MM.1S (cell line): ENCODE data around the gene BABAM1.

Source experiments
- EZH2phosphoT487 ChIP-seq: fragments of 300-600 bp; sonication (generic); IDR thresholded peaks from 2 replicates; pipeline ENCODE4 v1.6.1; 2018; ENCODE audit warnings: antibody characterized with exemption, low read length
- TF ChIP-seq, protein P1 (sequence below): fragments of 300-600 bp; sonication (generic); IDR thresholded peaks from 2 replicates; pipeline ENCODE4 v1.5.1; 2016; ENCODE audit warnings: antibody characterized with exemption, low read length, mixed read lengths

DNA sequence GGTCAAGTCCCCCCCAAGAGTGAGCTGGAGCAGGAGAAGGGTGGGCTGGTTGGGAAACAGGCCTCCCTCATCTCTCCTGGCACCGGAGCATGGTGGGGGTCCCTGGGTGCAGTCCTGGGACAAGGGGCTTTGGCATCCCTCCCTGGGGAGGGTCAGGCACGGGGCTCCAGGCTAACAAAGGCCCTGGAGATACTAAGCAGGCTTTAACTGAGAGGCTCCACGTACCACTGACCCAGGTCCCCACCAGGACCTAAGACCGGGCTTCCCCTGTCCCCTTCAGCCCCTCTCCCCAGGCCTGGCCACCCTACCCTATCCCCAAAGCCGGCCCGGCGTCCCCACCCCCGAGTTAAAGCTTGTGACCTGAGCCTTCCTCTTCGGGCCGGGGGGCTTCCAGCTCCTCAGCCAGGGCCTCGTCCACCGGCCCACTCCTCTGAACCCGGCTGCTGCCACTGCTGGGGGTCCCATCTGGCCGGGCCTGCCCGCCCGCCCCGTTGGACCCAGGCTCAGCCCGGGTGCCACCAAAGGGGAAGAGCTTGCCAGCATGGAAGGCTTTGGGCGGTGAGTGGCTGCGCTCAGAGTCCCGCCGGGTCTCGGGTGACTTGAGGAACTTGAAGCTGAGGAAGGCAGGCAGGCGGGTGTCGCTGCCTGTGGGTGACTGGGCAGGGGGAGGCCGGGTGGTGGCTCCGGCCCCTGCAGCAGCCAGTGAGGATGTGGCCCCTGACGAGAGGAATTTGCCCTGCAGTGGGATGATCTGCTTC, 57.3 kb downstream of the BABAM1 start:
- TF ChIP-seq, protein P1, sequence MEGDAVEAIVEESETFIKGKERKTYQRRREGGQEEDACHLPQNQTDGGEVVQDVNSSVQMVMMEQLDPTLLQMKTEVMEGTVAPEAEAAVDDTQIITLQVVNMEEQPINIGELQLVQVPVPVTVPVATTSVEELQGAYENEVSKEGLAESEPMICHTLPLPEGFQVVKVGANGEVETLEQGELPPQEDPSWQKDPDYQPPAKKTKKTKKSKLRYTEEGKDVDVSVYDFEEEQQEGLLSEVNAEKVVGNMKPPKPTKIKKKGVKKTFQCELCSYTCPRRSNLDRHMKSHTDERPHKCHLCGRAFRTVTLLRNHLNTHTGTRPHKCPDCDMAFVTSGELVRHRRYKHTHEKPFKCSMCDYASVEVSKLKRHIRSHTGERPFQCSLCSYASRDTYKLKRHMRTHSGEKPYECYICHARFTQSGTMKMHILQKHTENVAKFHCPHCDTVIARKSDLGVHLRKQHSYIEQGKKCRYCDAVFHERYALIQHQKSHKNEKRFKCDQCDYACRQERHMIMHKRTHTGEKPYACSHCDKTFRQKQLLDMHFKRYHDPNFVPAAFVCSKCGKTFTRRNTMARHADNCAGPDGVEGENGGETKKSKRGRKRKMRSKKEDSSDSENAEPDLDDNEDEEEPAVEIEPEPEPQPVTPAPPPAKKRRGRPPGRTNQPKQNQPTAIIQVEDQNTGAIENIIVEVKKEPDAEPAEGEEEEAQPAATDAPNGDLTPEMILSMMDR = no peak
- TF ChIP-seq EZH2phosphoT487 = no peak
